HepG2 (cell line): Measurements from ENCODE around the gene NTPCR. TPM values are rescaled to one million over a fixed set of nuclear protein-coding genes. Genes with fewer than 3 reads are reported as not detected.

Experiments
- ATAC-seq: fragments of 200-7000 bp; cut with Tn5 transposase; 3 replicates; pipeline ENCODE4 v1.9.1; 2020; ENCODE audit warnings: mild to moderate bottlenecking, moderate library complexity
- BruUV-seq: library from RNA; stranded (reverse); fragments of 400-500 nt; replicated peaks from 2 replicates; lab custom pipeline; 2021; lab: Mats Ljungman, UMichigan
- CTCF ChIA-PET: fragments of 300-600 bp; formaldehyde crosslinking; extraction: SDS; loops from one replicate; lab custom pipeline; 2021; ENCODE audit warnings: low total read pairs, inconsistent platforms, low intra/inter-chr PET ratio; lab: Yijun Ruan, JAX
- POLR2A ChIA-PET: fragments of 350-600 bp; sonication (Branson Sonifier 250); formaldehyde crosslinking; loops from one replicate; lab custom pipeline; 2020; ENCODE audit warnings: antibody characterized with exemption, inconsistent platforms; lab: Yijun Ruan, JAX
- DNase-seq: peaks from one replicate; pipeline ENCODE4 v3.0.0-alpha.2; 2015; ENCODE audit warnings: low spot score
- FAIRE-seq: peaks from 3 replicates; lab custom pipeline; 2011; peaks lifted over from hg19 to GRCh38; lab: Jason Lieb, UNC
- H2AFZ ChIP-seq: one replicate; pipeline ENCODE4 v1.6.1; 2011; ENCODE audit warnings: low read length, inconsistent platforms
- H3K27ac ChIP-seq: fragments of 300-600 bp; 3 replicates; pipeline ENCODE4 v1.8.0; 2011; ENCODE audit warnings: mixed run types, mild to moderate bottlenecking, mixed read lengths, low read length, inconsistent platforms; ENCODE audit not compliant: insufficient read depth; ENCODE audit errors: extremely low read length
- H3K27me3 ChIP-seq, 2 experiments: fragments of 200-600 bp in 1 of 2; 2 replicates in 1 of 2; 3 replicates in 1 of 2; pipeline versions ENCODE4 v1.6.0 to v1.8.0; 2011; ENCODE audit warnings: low read length in 2 of 2, mild to moderate bottlenecking in 2 of 2, moderate library complexity in 2 of 2, inconsistent platforms in 1 of 2; ENCODE audit not compliant: insufficient read depth in 2 of 2, control insufficient read depth in 1 of 2
- H3K36me3 ChIP-seq, 2 experiments: fragments of 200-600 bp in 1 of 2; replicated peaks in 1 of 2; 2 replicates in 1 of 2; 3 replicates in 1 of 2; pipeline versions ENCODE4 v1.5.1 to v1.8.0; 2011; ENCODE audit warnings: low read length in 2 of 2, inconsistent platforms in 1 of 2; ENCODE audit not compliant: insufficient read depth in 2 of 2, control insufficient read depth in 1 of 2
- H3K4me1 ChIP-seq: 2 replicates; pipeline ENCODE4 v1.5.1; 2012; ENCODE audit warnings: low read length, inconsistent platforms; ENCODE audit not compliant: insufficient read depth
- H3K4me2 ChIP-seq: 2 replicates; pipeline ENCODE4 v1.6.0; 2011; ENCODE audit warnings: low read depth, low read length, inconsistent platforms
- H3K4me3 ChIP-seq, 3 experiments: fragments of 200-600 bp in 1 of 3; sonication (generic), shearing (Covaris generic) in 1 of 3; replicated peaks in 1 of 3; 2 replicates each; pipeline ENCODE4 v1.5.1; 2011 to 2016; ENCODE audit warnings: low read length in 3 of 3, inconsistent platforms in 2 of 3, low read depth in 2 of 3, mild to moderate bottlenecking in 2 of 3, control low read depth in 1 of 3, mixed read lengths in 1 of 3; ENCODE audit not compliant: insufficient read depth in 1 of 3
- H3K79me2 ChIP-seq: one replicate; pipeline ENCODE4 v1.6.1; 2011; ENCODE audit warnings: low read length, inconsistent platforms; ENCODE audit not compliant: insufficient read depth
- H3K9ac ChIP-seq: 2 replicates; pipeline ENCODE4 v1.6.0; 2011; ENCODE audit warnings: mild to moderate bottlenecking, low read depth, low read length, inconsistent platforms; ENCODE audit not compliant: insufficient read depth
- H3K9me3 ChIP-seq: 2 replicates; pipeline ENCODE4 v1.5.1; 2012; ENCODE audit warnings: mild to moderate bottlenecking, low read length
- H4K20me1 ChIP-seq: 2 replicates; pipeline ENCODE4 v1.6.0; 2011; ENCODE audit warnings: inconsistent platforms, mild to moderate bottlenecking, low read length, moderate library complexity; ENCODE audit not compliant: insufficient read depth
- GATA4 ChIP-seq: sonication (generic); IDR thresholded peaks from 2 replicates; pipeline ENCODE4 v1.6.1; 2016; ENCODE audit warnings: antibody characterized with exemption, low read depth, borderline replicate concordance
- MLXIP ChIP-seq: sonication (generic); formaldehyde crosslinking; IDR thresholded peaks from 2 replicates; pipeline ENCODE4 v1.9.0; 2021; ENCODE audit warnings: missing genetic modification reagents, borderline replicate concordance
- SIX4 ChIP-seq: sonication (generic); formaldehyde crosslinking; IDR thresholded peaks from 2 replicates; pipeline ENCODE4 v1.4.0; 2020; ENCODE audit warnings: missing genetic modification reagents
- TRIM22 ChIP-seq: fragments of 450-650 bp; IDR thresholded peaks from 2 replicates; pipeline ENCODE4 v1.6.1; 2017
- ZFP36L2 ChIP-seq: sonication (generic); formaldehyde crosslinking; IDR thresholded peaks from 2 replicates; pipeline ENCODE4 v1.4.0; 2020; ENCODE audit warnings: missing genetic modification reagents
- ZNF124 ChIP-seq: sonication (generic); formaldehyde crosslinking; IDR thresholded peaks from 2 replicates; pipeline ENCODE4 v1.4.0; 2020; ENCODE audit warnings: missing genetic modification reagents
- ZNF251 ChIP-seq: sonication (generic); formaldehyde crosslinking; IDR thresholded peaks from 2 replicates; pipeline ENCODE4 v1.9.0; 2021; ENCODE audit warnings: mild to moderate bottlenecking, missing genetic modification reagents
- ZNF333 ChIP-seq: sonication (generic); formaldehyde crosslinking; IDR thresholded peaks from 2 replicates; pipeline ENCODE4 v1.4.0; 2020; ENCODE audit warnings: mild to moderate bottlenecking, missing genetic modification reagents, borderline replicate concordance
- ZNF34 ChIP-seq: sonication (generic); formaldehyde crosslinking; IDR thresholded peaks from 2 replicates; pipeline ENCODE4 v1.4.0; 2020; ENCODE audit warnings: mild to moderate bottlenecking, missing genetic modification reagents, borderline replicate concordance
- ZNF451 ChIP-seq: sonication (generic); formaldehyde crosslinking; IDR thresholded peaks from 2 replicates; pipeline ENCODE4 v1.5.0; 2020; ENCODE audit warnings: mild to moderate bottlenecking, missing genetic modification reagents
- ZNF557 ChIP-seq: sonication (generic); formaldehyde crosslinking; IDR thresholded peaks from 2 replicates; pipeline ENCODE4 v1.4.0; 2020; ENCODE audit warnings: missing genetic modification reagents
- ZNF703 ChIP-seq: sonication (generic); formaldehyde crosslinking; IDR thresholded peaks from 2 replicates; pipeline ENCODE4 v1.5.1; 2020; ENCODE audit warnings: missing genetic modification reagents, mild to moderate bottlenecking, moderate library complexity, borderline replicate concordance
- ZNF790 ChIP-seq: sonication (generic); formaldehyde crosslinking; IDR thresholded peaks from 2 replicates; pipeline ENCODE4 v1.8.0; 2022; ENCODE audit warnings: missing genetic modification reagents, mild to moderate bottlenecking, borderline replicate concordance
- WGBS: methylation state at CpG from one replicate; pipeline ENCODE4 v1.1.6; 2017; ENCODE audit warnings: low lambda C conversion rate; 5-methylcytosine and 5-hydroxymethylcytosine counted together
- in situ Hi-C: cut with HindIII; loops from 2 replicates; pipeline ENCODE4 v1.10.0; 2017; ENCODE audit warnings: low pct_unique_long_range_greater_than_20kb; ENCODE audit not compliant: extremely low pct_ligation_motif_present
- intact Hi-C: fragments of 100-400 bp; cut with micrococcal nuclease; formaldehyde crosslinking; loops from one replicate; pipeline ENCODE4 v1.10.0; 2022; ENCODE audit not compliant: unreplicated experiment
- polyA plus RNA-seq, 8 experiments: library from polyadenylated mRNA; depleted of rRNA in 3 of 8; stranded (reverse) in 7 of 8; unstranded in 1 of 8; fragments of >200 nt; fragmentation: Illumina TruSeq in 4 of 8; extraction: Trizol in 4 of 8; gene quantifications; 2 replicates each; pipeline versions ENCODE4 v1.2.1 to v1.2.3, GENCODE V29; 2011 to 2016; ENCODE audit warnings: low read depth in 4 of 8, missing spikeins in 1 of 8, mixed read lengths in 1 of 8; ENCODE audit not compliant: insufficient read depth in 1 of 8
- total RNA-seq, 5 experiments: library from RNA; depleted of rRNA; stranded (reverse); fragments of >200 nt; fragmentation: Illumina TruSeq; extraction: Trizol; gene quantifications; 2 replicates each; pipeline ENCODE4 v1.2.3, GENCODE V29; 2016; ENCODE audit warnings: low read depth in 1 of 5

NTPCR gene
- total and polyA plus RNA-seq, 2 of the 13 experiments (the other 11 are each of a cell fraction or from before 2014, with no cell fraction given), result 11.7 to 47.0 TPM

- Histone ChIP-seq H3K9me3 (no peaks in the 10 kb centered on the region), H4K20me1 (no peaks in the 10 kb centered on the region), H3K4me3 (no peak overlapping the region), H3K4me1 (no peaks in the 10 kb centered on the region), H3K4me2 (no peak overlapping the region), H3K27me3 (no peaks in the 10 kb centered on the region), H3K36me3 (no peaks in the 10 kb centered on the region)
- no peak for DNase-seq
- BruUV-seq, result no TSS peak
- no peak for FAIRE-seq
- intact Hi-C loops, result no loop called here
- POLR2A ChIA-PET, result no interaction called here
- no peak for ATAC-seq
- TF ChIP-seq ZNF703 (CRISPR knock-in tag) (no peak), ZNF124 (CRISPR knock-in tag) (no peak)
- TF ChIP-seq, all 625 proteins: peak for 0
- H3K9ac ChIP-seq, result no peak overlapping the region
- H3K79me2 ChIP-seq, result no peaks in the 10 kb centered on the region
- CTCF ChIA-PET, result no interaction called here
- no peak overlapping the region for H3K27ac ChIP-seq
- no peak overlapping the region for H2AFZ ChIP-seq
- WGBS, result 34% methylated on average over 9 of the region's 11 CpGs
- in situ Hi-C loops, result no loop called here
Measured at GRCh38 chr1:232987046-232987773, 36.8 kb downstream of the NTPCR start.

GRCh38 chr1:232987774-232988140, 37.3 kb downstream of the NTPCR start:
- ATAC-seq (no peak), FAIRE-seq (no peak), DNase-seq (no peak)
- CTCF ChIA-PET, result no interaction called here
- Histone ChIP-seq H3K27ac (no peak overlapping the region), H3K4me2 (no peak overlapping the region), H3K9me3 (no peaks in the 10 kb centered on the region), H3K4me1 (no peaks in the 10 kb centered on the region), H2AFZ (no peak overlapping the region), H3K4me3 (no peak overlapping the region), H4K20me1 (no peaks in the 10 kb centered on the region), H3K9ac (no peak overlapping the region), H3K27me3 (no peaks in the 10 kb centered on the region), H3K36me3 (no peaks in the 10 kb centered on the region), H3K79me2 (no peaks in the 10 kb centered on the region)
- 37% methylated on average over 11 of the region's 13 CpGs for WGBS
- no TSS peak for BruUV-seq
- POLR2A ChIA-PET, result no interaction called here
- in situ Hi-C loops (no loop called here), intact Hi-C loops (no loop called here)
- TF ChIP-seq ZNF451, result no peak
- no peak for TF ChIP-seq TRIM22
- no peak for TF ChIP-seq ZNF790
- no peak for TF ChIP-seq MLXIP
- TF ChIP-seq SIX4 (CRISPR knock-in tag), result no peak
- no peak for TF ChIP-seq GATA4
- TF ChIP-seq ZNF333 (CRISPR knock-in tag), result no peak
- no peak for TF ChIP-seq ZNF557 (CRISPR knock-in tag)
- TF ChIP-seq ZFP36L2 (CRISPR knock-in tag), result no peak
- no peak for TF ChIP-seq ZNF34 (CRISPR knock-in tag)
- no peak for TF ChIP-seq ZNF251 (CRISPR knock-in tag)
